Measurements from ENCODE around the gene MYRIP.
"Not testable (repeated sequence)": the region's sequence is repeated elsewhere in the genome, so short reads cannot be mapped to it uniquely, and the experiment has no call there.

The MYRIP gene

GRCh38 chr3:40043444-40043755 lies 234.0 kb downstream of the MYRIP start:
- DNase-seq: no peak

GRCh38 chr3:40044487-40044886 lies 235.1 kb downstream of the MYRIP start:
- DNase-seq: no peak

- no peak for DNase-seq
These were observed 235.6 kb downstream of the MYRIP start for GRCh38 chr3:40045051-40045450.

- no peak for DNase-seq
These were observed 236.7 kb downstream of the MYRIP start for GRCh38 chr3:40046149-40046548.

GRCh38 chr3:40047406-40047805 lies 238.0 kb downstream of the MYRIP start:
- DNase-seq: no peak

GRCh38 chr3:40053663-40054062 lies 244.3 kb downstream of the MYRIP start:
- DNase-seq: no peak

GRCh38 chr3:40054568-40055222 lies 245.3 kb downstream of the MYRIP start:
- DNase-seq: no peak

- no peak for DNase-seq
These were observed 246.0 kb downstream of the MYRIP start for GRCh38 chr3:40055361-40055760.

GRCh38 chr3:40055956-40056355 lies 246.5 kb downstream of the MYRIP start:
- no peak for DNase-seq

- DNase-seq: no peak
These were observed 247.7 kb downstream of the MYRIP start for GRCh38 chr3:40057077-40057476.

GRCh38 chr3:40057786-40058185 lies 248.4 kb downstream of the MYRIP start:
- DNase-seq: no peak

- DNase-seq: no peak
These were observed 259.2 kb downstream of the MYRIP start for GRCh38 chr3:40068636-40069035.

- DNase-seq: no peak
These were observed 261.4 kb downstream of the MYRIP start for GRCh38 chr3:40070816-40071215.

- no peak for DNase-seq
These were observed 262.4 kb downstream of the MYRIP start for GRCh38 chr3:40071683-40072238.

- no peak for DNase-seq
These were observed 264.1 kb downstream of the MYRIP start for GRCh38 chr3:40073310-40074007.

- DNase-seq: not testable (repeated sequence)
These were observed 267.7 kb downstream of the MYRIP start for GRCh38 chr3:40077139-40077538.

- not testable (repeated sequence) for DNase-seq
These were observed 268.6 kb downstream of the MYRIP start for GRCh38 chr3:40077828-40078492.

- DNase-seq: no peak
These were observed 269.2 kb downstream of the MYRIP start for GRCh38 chr3:40078590-40078989.

GRCh38 chr3:40079203-40079846 lies 269.9 kb downstream of the MYRIP start:
- no peak for DNase-seq

- no peak for DNase-seq
These were observed 270.4 kb downstream of the MYRIP start for GRCh38 chr3:40079847-40080240.

GRCh38 chr3:40083066-40083465 lies 273.7 kb downstream of the MYRIP start:
- DNase-seq: no peak

GRCh38 chr3:40084424-40084823 lies 275.0 kb downstream of the MYRIP start:
- DNase-seq: not testable (repeated sequence)

Measured in CD4-positive, alpha-beta T cell treated with Interleukin-6 for 4 hours (primary cell).